MCF 10A (cell line): ENCODE results near the gene PXT1. TPM values are rescaled to one million over a fixed set of nuclear protein-coding genes. Genes with fewer than 3 reads are reported as not detected.
"Not testable (repeated sequence)": the region's sequence is repeated elsewhere in the genome, so short reads cannot be mapped to it uniquely, and the experiment has no call there.

Source experiments
- BruUV-seq: library from RNA; stranded (reverse); fragments of 400-500 nt; replicated peaks from 2 replicates; lab custom pipeline; 2021; lab: Mats Ljungman, UMichigan
- CTCF ChIA-PET: fragments of 300-600 bp; sonication (Branson Sonifier 250); formaldehyde crosslinking; extraction: SDS; loops from one replicate; lab custom pipeline; 2021; ENCODE audit warnings: antibody characterized with exemption, inconsistent platforms; lab: Yijun Ruan, JAX
- POLR2A ChIA-PET: fragments of 300-600, 350-650 bp; sonication (Branson Sonifier 250); formaldehyde crosslinking; extraction: SDS; loops from one replicate; lab custom pipeline; 2020; ENCODE audit warnings: antibody characterized with exemption, inconsistent platforms; lab: Yijun Ruan, JAX
- DNase-seq: peaks from one replicate; pipeline ENCODE4 v3.0.0-alpha.2; 2018; ENCODE audit not compliant: unreplicated experiment
- H3K27ac Mint-ChIP-seq: one replicate; pipeline ENCODE4 v1.8.0; 2022; ENCODE audit warnings: mild to moderate bottlenecking, low read depth, mixed read lengths; ENCODE audit not compliant: unreplicated experiment
- H3K27me3 Mint-ChIP-seq: one replicate; pipeline ENCODE4 v1.8.0; 2022; ENCODE audit warnings: mixed read lengths; ENCODE audit not compliant: insufficient read depth, unreplicated experiment
- H3K36me3 Mint-ChIP-seq: one replicate; pipeline ENCODE4 v1.8.0; 2022; ENCODE audit warnings: mild to moderate bottlenecking, moderate library complexity, mixed read lengths; ENCODE audit not compliant: insufficient read depth, unreplicated experiment
- H3K4me1 Mint-ChIP-seq: one replicate; pipeline ENCODE4 v1.8.0; 2022; ENCODE audit warnings: mixed read lengths; ENCODE audit not compliant: insufficient read depth, unreplicated experiment
- H3K4me3 Mint-ChIP-seq: one replicate; pipeline ENCODE4 v1.8.0; 2022; ENCODE audit warnings: mild to moderate bottlenecking, moderate library complexity, mixed read lengths; ENCODE audit not compliant: unreplicated experiment
- H3K9me3 Mint-ChIP-seq: one replicate; pipeline ENCODE4 v1.8.0; 2022; ENCODE audit warnings: mixed read lengths; ENCODE audit not compliant: unreplicated experiment
- intact Hi-C: fragments of 100-400 bp; cut with micrococcal nuclease; formaldehyde crosslinking; loops from 2 replicates; pipeline ENCODE4 v1.14.1; 2022
- total RNA-seq: library from RNA; stranded (reverse); gene quantifications from 2 replicates; pipeline ENCODE4 v1.2.3, GENCODE V29; 2022
- TF ChIP-seq, protein P1 (sequence below): fragments of 200-600 bp; IDR thresholded peaks from one replicate; pipeline ENCODE4 v1.8.0; 2022; ENCODE audit warnings: antibody characterized with exemption, mild to moderate bottlenecking; ENCODE audit not compliant: unreplicated experiment

Gene PXT1
- total RNA-seq, 1 experiment from 2014 or later, result not detected

DNA sequence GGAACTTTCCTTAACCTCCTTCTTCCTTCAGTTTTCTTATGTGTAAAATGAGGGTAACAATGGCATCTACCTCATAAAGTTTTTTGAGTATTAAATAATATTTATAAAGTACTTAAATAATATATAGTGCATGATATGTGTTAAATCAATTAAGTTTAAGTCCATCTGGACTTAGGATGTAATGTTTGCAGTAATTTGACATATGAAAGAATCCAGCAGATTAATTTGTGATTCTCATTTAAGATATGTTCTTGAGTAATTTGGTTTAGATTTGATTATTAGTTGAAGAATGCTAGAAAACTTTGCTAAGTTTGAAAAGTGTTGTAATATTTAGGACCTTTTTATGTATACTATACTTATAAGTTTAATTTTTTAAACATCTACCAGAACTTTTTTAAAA is 18.3 kb upstream of the PXT1 start:
- ChIA-PET CTCF (no interaction called here), POLR2A (no interaction called here)
- DNase-seq, result no peak
- no peaks in the 10 kb centered on the region for H3K9me3 Mint-ChIP-seq
- intact Hi-C loops, result no loop called here
- no peak overlapping the region for H3K27ac Mint-ChIP-seq
- H3K36me3 Mint-ChIP-seq, result peaks cover 15% of the 10 kb centered on the region
- TF ChIP-seq, protein P1, sequence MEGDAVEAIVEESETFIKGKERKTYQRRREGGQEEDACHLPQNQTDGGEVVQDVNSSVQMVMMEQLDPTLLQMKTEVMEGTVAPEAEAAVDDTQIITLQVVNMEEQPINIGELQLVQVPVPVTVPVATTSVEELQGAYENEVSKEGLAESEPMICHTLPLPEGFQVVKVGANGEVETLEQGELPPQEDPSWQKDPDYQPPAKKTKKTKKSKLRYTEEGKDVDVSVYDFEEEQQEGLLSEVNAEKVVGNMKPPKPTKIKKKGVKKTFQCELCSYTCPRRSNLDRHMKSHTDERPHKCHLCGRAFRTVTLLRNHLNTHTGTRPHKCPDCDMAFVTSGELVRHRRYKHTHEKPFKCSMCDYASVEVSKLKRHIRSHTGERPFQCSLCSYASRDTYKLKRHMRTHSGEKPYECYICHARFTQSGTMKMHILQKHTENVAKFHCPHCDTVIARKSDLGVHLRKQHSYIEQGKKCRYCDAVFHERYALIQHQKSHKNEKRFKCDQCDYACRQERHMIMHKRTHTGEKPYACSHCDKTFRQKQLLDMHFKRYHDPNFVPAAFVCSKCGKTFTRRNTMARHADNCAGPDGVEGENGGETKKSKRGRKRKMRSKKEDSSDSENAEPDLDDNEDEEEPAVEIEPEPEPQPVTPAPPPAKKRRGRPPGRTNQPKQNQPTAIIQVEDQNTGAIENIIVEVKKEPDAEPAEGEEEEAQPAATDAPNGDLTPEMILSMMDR, result no peak
- H3K4me3 Mint-ChIP-seq, result no peak overlapping the region
- BruUV-seq, result no TSS peak
- no peaks in the 10 kb centered on the region for H3K4me1 Mint-ChIP-seq
- H3K27me3 Mint-ChIP-seq, result no peaks in the 10 kb centered on the region

GRCh38 chr6:36459501-36459900 is 16.8 kb upstream of the PXT1 start:
- no peak for DNase-seq
- Mint-ChIP-seq H3K4me3 (no peak overlapping the region), H3K36me3 (peaks cover 14% of the 10 kb centered on the region), H3K4me1 (no peaks in the 10 kb centered on the region), H3K9me3 (no peaks in the 10 kb centered on the region), H3K27me3 (no peaks in the 10 kb centered on the region), H3K27ac (no peak overlapping the region)
- TF ChIP-seq, protein P1, result no peak
- CTCF ChIA-PET, result interaction anchor here (0.7 kb wide), 1 partner anchor 313 kb away, joined by 3 read pairs; no protein-coding TSS in a partner anchor
- POLR2A ChIA-PET, result interaction anchor here (0.8 kb wide), 1 partner anchor 9 kb away, joined by 3 read pairs; no protein-coding TSS in a partner anchor
- BruUV-seq, result no TSS peak
- intact Hi-C loops, result no loop called here

GRCh38 chr6:36455486-36456027 is 12.9 kb upstream of the PXT1 start:
- H3K27ac Mint-ChIP-seq, result no peak overlapping the region
- no peak for DNase-seq
- BruUV-seq, result no TSS peak

DNA sequence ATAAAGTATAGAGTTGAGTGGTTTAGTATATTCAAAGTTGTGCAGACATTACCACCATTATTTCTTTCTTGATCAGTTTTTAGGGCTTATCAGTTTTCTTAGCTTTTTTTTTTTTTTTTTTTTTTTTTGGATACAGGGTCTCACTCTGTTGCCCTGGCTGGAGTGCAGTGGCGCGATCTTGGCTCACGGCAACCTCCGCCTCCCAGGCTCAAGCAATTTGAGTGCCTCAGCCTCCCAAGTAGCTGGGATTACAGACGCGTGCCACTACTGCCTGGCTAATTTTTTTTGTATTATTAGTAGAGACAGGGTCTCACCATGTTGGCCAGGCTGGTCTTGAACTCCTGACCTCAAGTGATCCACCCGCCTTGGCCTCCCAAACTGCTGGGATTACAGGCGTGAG is 10.2 kb upstream of the PXT1 start:
- peaks cover 46% of the 10 kb centered on the region for H3K36me3 Mint-ChIP-seq

More at GRCh38 chr6:36455486-36456027, 12.9 kb upstream of the PXT1 start:
- ChIA-PET CTCF (interaction anchor here (0.7 kb wide), 1 partner anchor 93 kb away, joined by 3 read pairs; no protein-coding TSS in a partner anchor), POLR2A (interaction anchor here (0.8 to 1.4 kb wide), 2 partner anchors 10 to 12 kb away, joined by 3 to 4 read pairs; partner anchors contain the start of gene KCTD20)
- peaks cover 38% of the 10 kb centered on the region for H3K36me3 Mint-ChIP-seq
- H3K4me1 Mint-ChIP-seq, result no peaks in the 10 kb centered on the region
- TF ChIP-seq, protein P1, result no peak
- no peak overlapping the region for H3K4me3 Mint-ChIP-seq
- intact Hi-C loops, result no loop called here
- H3K9me3 Mint-ChIP-seq, result no peaks in the 10 kb centered on the region
- no peaks in the 10 kb centered on the region for H3K27me3 Mint-ChIP-seq

GRCh38 chr6:36449173-36449572 is 6.5 kb upstream of the PXT1 start:
- BruUV-seq, CTCF ChIA-PET, intact Hi-C loops, H3K27me3 Mint-ChIP-seq, DNase-seq, H3K9me3 Mint-ChIP-seq, H3K4me3 Mint-ChIP-seq, H3K27ac Mint-ChIP-seq: not testable (repeated sequence)
- POLR2A ChIA-PET, result interaction anchor here (1.0 kb wide), 1 partner anchor 147 kb away, joined by 3 read pairs; no protein-coding TSS in a partner anchor
- Mint-ChIP-seq H3K4me1 (peaks cover 16% of the 10 kb centered on the region), H3K36me3 (peaks cover 46% of the 10 kb centered on the region)

More for the DNA sequence above, 10.2 kb upstream of the PXT1 start:
- H3K9me3 Mint-ChIP-seq, DNase-seq, H3K4me1 Mint-ChIP-seq, H3K27me3 Mint-ChIP-seq, POLR2A ChIA-PET, intact Hi-C loops, H3K4me3 Mint-ChIP-seq, BruUV-seq, H3K27ac Mint-ChIP-seq: not testable (repeated sequence)
- CTCF ChIA-PET, result interaction anchor here (0.6 to 0.8 kb wide), 3 partner anchors 27 to 308 kb away, joined by 3 to 5 read pairs (median 4); no protein-coding TSS in a partner anchor
